Activated CD4-positive, alpha-beta memory T cell treated with anti-CD3 and anti-CD28 coated beads, Interleukin-2, amount 10 ng/mL, durations not matched to agents 7 days and 5 days (primary cell): Measurements from ENCODE around the gene PCDHB4. TPM values are rescaled to one million over a fixed set of nuclear protein-coding genes. Genes with fewer than 3 reads are reported as not detected.
"Not testable (repeated sequence)": the region's sequence is repeated elsewhere in the genome, so short reads cannot be mapped to it uniquely, and the experiment has no call there.

Experiments
- CTCF ChIA-PET: fragments of 350-600 bp; sonication (Branson Sonifier 250); formaldehyde crosslinking; loops from one replicate; lab custom pipeline; 2021; ENCODE audit warnings: antibody characterized with exemption, inconsistent platforms; lab: Charles Lee
- POLR2A ChIA-PET: fragments of 350-600 bp; sonication (Branson Sonifier 250); formaldehyde crosslinking; loops from one replicate; lab custom pipeline; 2021; ENCODE audit warnings: antibody characterized with exemption; lab: Charles Lee
- DNase-seq: peaks from one replicate; pipeline ENCODE4 v3.0.0-alpha.2; 2020
- H3K27ac Mint-ChIP-seq: one replicate; pipeline ENCODE4 v1.8.0; 2021; ENCODE audit warnings: mild to moderate bottlenecking, mixed read lengths
- H3K27me3 Mint-ChIP-seq: one replicate; pipeline ENCODE4 v1.8.0; 2021; ENCODE audit warnings: mixed read lengths
- H3K36me3 Mint-ChIP-seq: one replicate; pipeline ENCODE4 v1.8.0; 2021; ENCODE audit warnings: low read depth, mixed read lengths
- H3K4me1 Mint-ChIP-seq: one replicate; pipeline ENCODE4 v1.8.0; 2021; ENCODE audit warnings: mixed read lengths
- H3K4me3 Mint-ChIP-seq: one replicate; pipeline ENCODE4 v1.8.0; 2021; ENCODE audit warnings: mild to moderate bottlenecking, mixed read lengths
- H3K9me3 Mint-ChIP-seq: one replicate; pipeline ENCODE4 v1.8.0; 2021; ENCODE audit warnings: mixed read lengths
- total RNA-seq, 2 experiments: library from RNA; stranded (reverse); gene quantifications; one replicate each; pipeline ENCODE4 v1.2.3, GENCODE V29; 2021

The PCDHB4 gene
- total RNA-seq, 2 experiments from 2014 or later: not detected

DNA sequence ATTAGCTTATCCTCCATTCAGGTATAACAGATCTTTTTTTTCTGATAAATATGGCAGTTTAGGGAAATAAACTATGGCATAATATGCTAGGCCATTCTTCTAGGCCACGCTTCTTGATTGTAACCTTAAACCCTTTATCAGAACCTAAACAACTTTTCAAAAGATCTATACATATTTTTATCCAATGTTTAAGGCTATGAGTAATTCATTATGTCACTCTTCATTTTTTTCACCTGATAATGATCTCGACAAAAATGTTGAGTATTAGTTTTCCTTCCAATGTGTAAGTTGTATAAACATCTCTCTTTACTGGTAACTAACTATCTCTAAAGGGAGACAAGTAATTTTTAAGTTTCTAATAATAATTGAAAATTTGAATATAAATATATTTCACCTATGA, 2.4 kb upstream of the PCDHB4 start:
- ChIA-PET CTCF (no interaction called here), POLR2A (no interaction called here)
- H3K36me3 Mint-ChIP-seq: no peaks in the 10 kb centered on the region
- H3K4me3 Mint-ChIP-seq: no peak overlapping the region
- peaks cover 11% of the 10 kb centered on the region for H3K9me3 Mint-ChIP-seq
- no peak for DNase-seq
- no peaks in the 10 kb centered on the region for H3K27me3 Mint-ChIP-seq
- no peak overlapping the region for H3K27ac Mint-ChIP-seq
- H3K4me1 Mint-ChIP-seq: no peaks in the 10 kb centered on the region

DNA sequence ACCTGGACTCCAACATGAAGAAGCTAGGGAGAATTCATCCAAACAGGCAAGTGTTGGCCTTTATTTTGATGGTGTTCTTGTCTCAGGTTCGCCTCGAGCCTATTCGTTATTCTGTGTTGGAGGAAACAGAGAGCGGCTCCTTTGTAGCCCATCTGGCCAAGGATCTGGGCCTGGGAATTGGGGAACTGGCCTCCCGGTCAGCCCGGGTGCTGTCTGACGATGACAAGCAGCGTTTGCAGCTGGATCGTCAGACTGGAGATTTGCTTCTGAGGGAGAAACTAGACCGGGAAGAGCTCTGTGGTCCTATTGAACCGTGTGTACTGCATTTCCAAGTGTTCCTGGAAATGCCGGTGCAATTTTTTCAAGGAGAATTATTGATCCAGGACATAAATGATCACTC, 367 bp downstream of the PCDHB4 start:
- CTCF ChIA-PET: no interaction called here
- no peaks in the 10 kb centered on the region for H3K27me3 Mint-ChIP-seq
- H3K36me3 Mint-ChIP-seq: no peaks in the 10 kb centered on the region
- POLR2A ChIA-PET: no interaction called here
- DNase-seq: no peak
- H3K4me1 Mint-ChIP-seq: no peaks in the 10 kb centered on the region
- H3K4me3 Mint-ChIP-seq: no peak overlapping the region
- H3K9me3 Mint-ChIP-seq: peaks cover 6% of the 10 kb centered on the region
- H3K27ac Mint-ChIP-seq: no peak overlapping the region

DNA sequence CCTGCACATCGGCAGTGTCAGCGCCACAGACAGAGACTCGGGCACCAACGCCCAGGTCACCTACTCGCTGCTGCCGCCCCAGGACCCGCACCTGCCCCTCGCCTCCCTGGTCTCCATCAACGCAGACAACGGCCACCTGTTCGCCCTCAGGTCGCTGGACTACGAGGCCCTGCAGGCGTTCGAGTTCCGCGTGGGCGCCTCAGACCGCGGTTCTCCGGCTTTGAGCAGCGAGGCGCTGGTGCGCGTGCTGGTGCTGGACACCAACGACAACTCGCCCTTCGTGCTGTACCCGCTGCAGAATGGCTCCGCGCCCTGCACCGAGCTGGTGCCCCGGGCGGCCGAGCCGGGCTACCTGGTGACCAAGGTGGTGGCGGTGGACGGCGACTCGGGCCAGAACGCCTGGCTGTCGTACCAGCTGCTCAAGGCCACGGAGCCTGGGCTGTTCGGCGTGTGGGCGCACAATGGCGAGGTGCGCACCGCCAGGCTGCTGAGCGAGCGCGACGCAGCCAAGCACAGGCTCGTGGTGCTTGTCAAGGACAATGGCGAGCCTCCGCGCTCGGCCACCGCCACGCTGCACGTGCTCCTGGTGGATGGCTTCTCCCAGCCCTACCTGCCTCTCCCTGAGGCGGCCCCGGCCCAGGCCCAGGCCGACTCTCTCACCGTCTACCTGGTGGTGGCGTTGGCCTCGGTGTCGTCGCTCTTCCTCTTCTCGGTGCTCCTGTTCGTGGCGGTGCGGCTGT, 1.9 kb downstream of the PCDHB4 start:
- H3K36me3 Mint-ChIP-seq, H3K27me3 Mint-ChIP-seq, H3K4me1 Mint-ChIP-seq, DNase-seq, CTCF ChIA-PET, POLR2A ChIA-PET, H3K4me3 Mint-ChIP-seq, H3K27ac Mint-ChIP-seq, H3K9me3 Mint-ChIP-seq: not testable (repeated sequence)

DNA sequence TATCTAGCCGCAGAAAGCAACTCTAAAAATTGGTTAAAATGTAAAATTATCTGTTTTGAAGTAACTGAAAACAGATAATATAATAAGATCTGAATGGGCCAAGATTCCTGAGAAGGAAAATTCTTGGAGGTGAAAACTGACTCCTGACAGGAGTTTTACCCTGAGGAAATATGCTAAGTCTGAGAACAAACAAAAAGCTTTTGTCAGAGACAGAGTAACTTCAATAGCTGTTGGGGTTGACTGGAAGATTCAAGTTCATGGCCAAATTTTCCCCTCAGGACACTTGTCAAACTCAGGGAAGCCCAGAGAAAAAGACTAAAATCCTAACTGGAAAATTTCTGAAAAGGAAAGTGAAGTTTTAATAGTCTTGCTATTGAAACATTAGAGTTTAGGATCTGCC, 5.7 kb downstream of the PCDHB4 start:
- ChIA-PET CTCF (no interaction called here), POLR2A (no interaction called here)
- Mint-ChIP-seq H3K27me3 (no peaks in the 10 kb centered on the region), H3K9me3 (peaks cover 8% of the 10 kb centered on the region), H3K4me1 (no peaks in the 10 kb centered on the region), H3K27ac (no peak overlapping the region), H3K36me3 (no peaks in the 10 kb centered on the region), H3K4me3 (no peak overlapping the region)
- DNase-seq: no peak

DNA sequence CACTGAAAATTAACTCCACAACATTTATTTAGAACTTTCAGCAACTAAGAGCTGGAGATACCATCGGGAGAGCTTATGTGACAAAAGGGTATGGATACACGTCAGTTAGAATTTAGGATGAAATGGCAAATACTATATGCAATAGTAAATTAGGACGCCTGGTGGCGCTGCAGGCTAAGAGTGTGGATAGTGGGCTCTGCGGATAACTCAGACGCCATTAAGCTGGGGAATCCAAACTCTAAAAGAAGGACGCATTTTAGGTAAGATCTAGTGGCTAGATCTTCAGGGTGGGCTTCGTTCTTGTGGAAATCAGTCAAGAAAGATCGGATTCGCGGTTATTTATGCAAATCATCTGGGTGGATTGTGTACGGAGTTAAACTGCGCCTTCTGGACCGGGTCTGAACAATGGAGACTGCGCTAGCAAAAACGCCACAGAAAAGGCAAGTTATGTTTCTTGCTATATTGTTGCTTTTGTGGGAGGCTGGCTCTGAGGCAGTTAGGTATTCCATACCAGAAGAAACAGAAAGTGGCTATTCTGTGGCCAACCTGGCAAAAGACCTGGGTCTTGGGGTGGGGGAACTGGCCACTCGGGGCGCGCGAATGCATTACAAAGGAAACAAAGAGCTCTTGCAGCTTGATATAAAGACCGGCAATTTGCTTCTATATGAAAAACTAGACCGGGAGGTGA, 13.6 kb downstream of the PCDHB4 start, which contains the start of gene PCDHB5:
TSS of gene PCDHB5 (plus strand) at position 177 of the 688 bp plus-strand sequence. CDS start at position 406, 229 bp downstream.
- Mint-ChIP-seq H3K36me3 (peaks cover 4% of the 10 kb centered on the region), H3K4me1 (no peaks in the 10 kb centered on the region), H3K9me3 (peaks cover 18% of the 10 kb centered on the region), H3K27ac (no peak within 1 kb of the TSS), H3K4me3 (peak within 1 kb of the TSS; percentile 13), H3K27me3 (no peaks in the 10 kb centered on the region)
- ChIA-PET POLR2A (no interaction called here), CTCF (no interaction called here)
- DNase-seq: no peak

DNA sequence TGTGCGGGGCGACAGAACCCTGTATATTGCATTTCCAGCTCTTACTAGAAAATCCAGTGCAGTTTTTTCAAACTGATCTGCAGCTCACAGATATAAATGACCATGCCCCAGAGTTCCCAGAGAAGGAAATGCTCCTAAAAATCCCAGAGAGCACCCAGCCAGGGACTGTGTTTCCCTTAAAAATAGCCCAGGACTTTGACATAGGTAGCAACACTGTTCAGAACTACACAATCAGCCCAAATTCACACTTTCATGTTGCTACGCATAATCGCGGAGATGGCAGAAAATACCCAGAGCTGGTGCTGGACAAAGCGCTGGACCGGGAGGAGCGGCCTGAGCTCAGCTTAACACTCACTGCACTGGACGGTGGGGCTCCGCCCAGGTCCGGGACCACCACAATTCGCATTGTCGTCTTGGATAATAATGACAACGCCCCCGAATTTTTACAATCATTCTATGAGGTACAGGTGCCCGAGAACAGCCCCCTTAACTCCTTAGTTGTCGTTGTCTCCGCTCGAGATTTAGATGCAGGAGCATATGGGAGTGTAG, 14.2 kb downstream of the PCDHB4 start:
- Mint-ChIP-seq H3K36me3 (peaks cover 4% of the 10 kb centered on the region), H3K4me3 (no peak overlapping the region)
- CTCF ChIA-PET: no interaction called here

DNA sequence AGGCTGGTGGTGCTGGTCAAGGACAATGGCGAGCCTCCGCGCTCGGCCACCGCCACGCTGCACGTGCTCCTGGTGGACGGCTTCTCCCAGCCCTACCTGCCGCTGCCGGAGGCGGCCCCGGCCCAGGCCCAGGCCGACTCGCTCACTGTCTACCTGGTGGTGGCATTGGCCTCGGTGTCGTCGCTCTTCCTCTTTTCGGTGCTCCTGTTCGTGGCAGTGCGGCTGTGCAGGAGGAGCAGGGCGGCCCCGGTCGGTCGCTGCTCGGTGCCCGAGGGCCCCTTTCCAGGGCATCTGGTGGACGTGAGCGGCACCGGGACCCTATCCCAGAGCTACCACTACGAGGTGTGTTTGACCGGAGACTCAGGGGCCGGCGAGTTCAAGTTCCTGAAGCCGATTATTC, 15.7 kb downstream of the PCDHB4 start:
- CTCF ChIA-PET, H3K4me1 Mint-ChIP-seq, H3K27ac Mint-ChIP-seq, DNase-seq, H3K4me3 Mint-ChIP-seq, H3K27me3 Mint-ChIP-seq, POLR2A ChIA-PET, H3K36me3 Mint-ChIP-seq: not testable (repeated sequence)
- peaks cover 15% of the 10 kb centered on the region for H3K9me3 Mint-ChIP-seq

More for the DNA sequence above, 14.2 kb downstream of the PCDHB4 start:
- Mint-ChIP-seq H3K4me1 (no peaks in the 10 kb centered on the region), H3K27ac (no peak overlapping the region), H3K27me3 (no peaks in the 10 kb centered on the region), H3K9me3 (peaks cover 16% of the 10 kb centered on the region)
- POLR2A ChIA-PET: no interaction called here
- DNase-seq: no peak

DNA sequence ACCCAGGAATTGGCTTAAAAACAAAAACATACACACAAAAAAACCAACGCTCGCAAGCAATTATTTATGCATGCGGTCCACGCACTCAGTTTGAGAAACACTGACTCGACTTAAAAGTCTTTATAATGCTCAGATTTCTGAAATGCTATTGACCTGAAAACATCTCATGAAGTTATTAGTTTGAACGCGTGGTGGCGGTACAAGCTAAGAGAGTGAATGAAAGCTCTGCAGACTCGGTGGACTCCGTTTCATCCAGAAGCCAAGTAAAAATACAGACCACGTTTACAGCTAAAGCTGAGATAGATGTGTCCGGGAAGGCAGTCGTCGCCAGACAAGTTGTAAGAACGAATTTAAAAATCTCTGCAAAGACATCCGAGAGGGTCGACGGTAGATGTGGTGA, 28.2 kb downstream of the PCDHB4 start, which contains the start of gene PCDHB6:
TSS of gene PCDHB6 (plus strand) at position 246 of the 400 bp plus-strand sequence. CDS start 201 bp downstream, outside the sequence.
- Mint-ChIP-seq H3K27me3 (peaks cover 6% of the 10 kb centered on the region), H3K9me3 (peaks cover 13% of the 10 kb centered on the region), H3K4me1 (no peaks in the 10 kb centered on the region), H3K27ac (no peak within 1 kb of the TSS), H3K4me3 (no peak within 1 kb of the TSS), H3K36me3 (peaks cover 7% of the 10 kb centered on the region)
- ChIA-PET CTCF (interaction anchor here (0.9 kb wide), 1 partner anchor 33 kb away, joined by 3 read pairs; no protein-coding TSS in a partner anchor), POLR2A (no interaction called here)
- DNase-seq: no peak

DNA sequence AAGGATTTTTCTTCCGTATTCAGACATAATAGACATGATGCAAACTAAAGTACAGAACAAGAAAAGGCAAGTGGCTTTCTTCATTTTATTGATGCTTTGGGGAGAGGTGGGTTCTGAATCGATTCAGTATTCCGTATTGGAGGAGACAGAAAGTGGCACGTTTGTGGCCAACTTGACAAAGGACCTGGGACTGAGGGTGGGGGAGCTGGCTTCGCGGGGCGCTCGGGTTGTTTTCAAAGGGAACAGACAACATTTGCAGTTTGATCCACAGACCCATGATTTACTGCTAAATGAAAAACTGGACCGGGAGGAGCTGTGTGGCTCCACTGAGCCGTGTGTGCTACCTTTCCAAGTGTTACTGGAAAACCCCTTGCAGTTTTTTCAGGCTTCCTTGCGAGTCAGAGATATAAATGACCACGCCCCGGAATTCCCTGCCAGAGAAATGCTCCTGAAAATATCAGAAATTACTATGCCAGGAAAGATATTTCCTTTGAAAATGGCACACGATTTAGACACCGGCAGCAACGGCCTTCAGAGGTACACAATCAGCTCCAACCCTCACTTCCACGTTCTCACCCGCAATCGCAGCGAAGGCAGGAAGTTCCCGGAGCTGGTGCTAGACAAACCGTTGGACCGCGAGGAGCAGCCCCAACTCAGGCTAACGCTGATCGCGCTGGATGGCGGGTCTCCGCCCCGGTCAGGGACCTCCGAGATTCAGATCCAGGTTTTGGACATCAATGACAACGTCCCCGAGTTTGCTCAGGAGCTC, 28.8 kb downstream of the PCDHB4 start:
- no peak overlapping the region for H3K27ac Mint-ChIP-seq
- no peaks in the 10 kb centered on the region for H3K4me1 Mint-ChIP-seq
- H3K27me3 Mint-ChIP-seq: peaks cover 6% of the 10 kb centered on the region
- H3K36me3 Mint-ChIP-seq: peaks cover 7% of the 10 kb centered on the region
- ChIA-PET CTCF (interaction anchor here (0.9 kb wide), 1 partner anchor 33 kb away, joined by 3 read pairs; no protein-coding TSS in a partner anchor), POLR2A (no interaction called here)
- no peak for DNase-seq
- H3K4me3 Mint-ChIP-seq: no peak overlapping the region
- peaks cover 13% of the 10 kb centered on the region for H3K9me3 Mint-ChIP-seq

DNA sequence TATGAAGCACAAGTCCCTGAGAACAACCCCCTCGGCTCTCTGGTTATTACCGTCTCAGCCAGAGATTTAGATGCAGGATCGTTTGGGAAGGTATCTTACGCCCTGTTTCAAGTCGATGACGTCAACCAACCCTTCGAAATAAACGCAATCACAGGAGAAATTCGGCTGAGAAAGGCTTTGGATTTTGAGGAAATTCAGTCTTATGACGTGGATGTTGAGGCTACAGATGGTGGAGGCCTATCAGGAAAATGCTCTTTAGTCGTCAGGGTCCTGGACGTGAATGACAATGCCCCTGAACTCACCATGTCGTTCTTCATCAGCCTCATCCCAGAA, 29.3 kb downstream of the PCDHB4 start:
- no peak for DNase-seq
- Mint-ChIP-seq H3K9me3 (peaks cover 13% of the 10 kb centered on the region), H3K27me3 (peaks cover 6% of the 10 kb centered on the region), H3K4me1 (no peaks in the 10 kb centered on the region), H3K36me3 (peaks cover 7% of the 10 kb centered on the region), H3K4me3 (no peak overlapping the region), H3K27ac (no peak overlapping the region)
- CTCF ChIA-PET: no interaction called here
- POLR2A ChIA-PET: no interaction called here

DNA sequence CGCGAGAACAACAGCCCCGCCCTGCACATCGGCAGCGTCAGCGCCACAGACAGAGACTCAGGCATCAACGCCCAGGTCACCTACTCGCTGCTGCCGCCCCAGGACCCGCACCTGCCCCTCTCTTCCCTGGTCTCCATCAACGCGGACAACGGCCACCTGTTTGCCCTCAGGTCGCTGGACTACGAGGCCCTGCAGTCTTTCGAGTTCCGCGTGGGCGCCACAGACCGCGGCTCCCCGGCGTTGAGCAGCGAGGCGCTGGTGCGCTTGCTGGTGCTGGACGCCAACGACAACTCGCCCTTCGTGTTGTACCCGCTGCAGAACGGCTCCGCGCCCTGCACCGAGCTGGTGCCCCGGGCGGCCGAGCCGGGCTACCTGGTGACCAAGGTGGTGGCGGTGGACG, 30.0 kb downstream of the PCDHB4 start:
- H3K36me3 Mint-ChIP-seq, CTCF ChIA-PET, DNase-seq, H3K4me3 Mint-ChIP-seq, H3K4me1 Mint-ChIP-seq, H3K27ac Mint-ChIP-seq, H3K27me3 Mint-ChIP-seq, POLR2A ChIA-PET: not testable (repeated sequence)
- H3K9me3 Mint-ChIP-seq: peaks cover 13% of the 10 kb centered on the region

DNA sequence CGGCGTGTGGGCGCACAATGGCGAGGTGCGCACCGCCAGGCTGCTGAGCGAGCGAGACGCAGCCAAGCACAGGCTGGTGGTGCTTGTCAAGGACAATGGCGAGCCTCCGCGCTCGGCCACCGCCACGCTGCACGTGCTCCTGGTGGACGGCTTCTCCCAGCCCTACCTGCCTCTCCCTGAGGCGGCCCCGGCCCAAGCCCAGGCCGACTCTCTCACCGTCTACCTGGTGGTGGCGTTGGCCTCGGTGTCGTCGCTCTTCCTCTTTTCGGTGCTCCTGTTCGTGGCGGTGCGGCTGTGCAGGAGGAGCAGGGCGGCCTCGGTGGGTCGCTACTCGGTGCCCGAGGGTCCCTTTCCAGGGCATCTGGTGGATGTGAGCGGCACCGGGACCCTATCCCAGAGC, 30.5 kb downstream of the PCDHB4 start:
- CTCF ChIA-PET, H3K36me3 Mint-ChIP-seq, H3K4me3 Mint-ChIP-seq, DNase-seq, H3K27ac Mint-ChIP-seq, H3K4me1 Mint-ChIP-seq, H3K27me3 Mint-ChIP-seq, POLR2A ChIA-PET: not testable (repeated sequence)
- H3K9me3 Mint-ChIP-seq: peaks cover 15% of the 10 kb centered on the region
